Spleen (tissue), 11 donors: ENCODE results near the gene PCK2. TPM values are rescaled to one million over a fixed set of nuclear protein-coding genes. Genes with fewer than 3 reads are reported as not detected.

Source experiments
- DNase-seq: peaks from one replicate; pipeline ENCODE4 v3.0.0-alpha.2; 2020
- H3K27ac ChIP-seq, 8 donors: fragments of 200-600 bp; sonication (generic) in 7 of 8; 1 replicate in 4 of 8; 2 replicates in 4 of 8; pipeline versions ENCODE4 v1.5.0 to v1.8.0; 2016 to 2021; ENCODE audit warnings: inconsistent platforms in 4 of 8, mild to moderate bottlenecking in 4 of 8, moderate library complexity in 1 of 8
- H3K27me3 ChIP-seq, 7 donors: fragments of 200-600 bp; sonication (generic) in 6 of 7; replicated peaks in 1 of 7; 1 replicate in 4 of 7; 2 replicates in 3 of 7; pipeline versions ENCODE4 v1.5.0 to v1.8.0; 2016 to 2021; ENCODE audit warnings: inconsistent platforms in 3 of 7, mild to moderate bottlenecking in 1 of 7
- H3K36me3 ChIP-seq, 6 donors: fragments of 200-600 bp; sonication (generic) in 5 of 6; 1 replicate in 4 of 6; 2 replicates in 2 of 6; pipeline versions ENCODE4 v1.5.0 to v1.8.0; 2016 to 2021; ENCODE audit warnings: inconsistent platforms in 2 of 6
- H3K4me1 ChIP-seq, 6 donors: fragments of 200-600 bp; sonication (generic) in 5 of 6; 1 replicate in 3 of 6; 2 replicates in 3 of 6; pipeline versions ENCODE4 v1.5.0 to v1.8.0; 2016 to 2021; ENCODE audit warnings: inconsistent platforms in 3 of 6
- H3K4me3 ChIP-seq, 8 donors: fragments of 200-600 bp; sonication (generic) in 7 of 8; 1 replicate in 4 of 8; 2 replicates in 4 of 8; pipeline versions ENCODE4 v1.5.0 to v1.8.0; 2016 to 2021; ENCODE audit warnings: inconsistent platforms in 4 of 8, mild to moderate bottlenecking in 4 of 8, moderate library complexity in 2 of 8
- H3K9me3 ChIP-seq, 8 donors: fragments of 200-600 bp; sonication (generic) in 7 of 8; 1 replicate in 4 of 8; 2 replicates in 4 of 8; pipeline versions ENCODE4 v1.5.0 to v1.8.0; 2016 to 2021; ENCODE audit warnings: inconsistent platforms in 4 of 8
- CTCF ChIP-seq, 11 experiments: fragments of 200-600 bp in 7 of 11; fragments of 450-650 bp in 4 of 11; sonication (generic) in 4 of 11; IDR thresholded peaks in 8 of 11; conservative IDR thresholded peaks in 3 of 11; 1 replicate in 7 of 11; 2 replicates in 4 of 11; pipeline versions ENCODE4 v1.4.0 to v1.8.0; 2016 to 2021; ENCODE audit warnings: antibody characterized with exemption in 11 of 11, inconsistent platforms in 4 of 11, mild to moderate bottlenecking in 1 of 11
- POLR2A ChIP-seq, 3 donors: fragments of 450-650 bp; IDR thresholded peaks; one replicate each; pipeline ENCODE4 v1.5.1; 2017; ENCODE audit warnings: antibody characterized with exemption in 3 of 3, mild to moderate bottlenecking in 1 of 3
- POLR2AphosphoS5 ChIP-seq, 3 donors: sonication (generic); formaldehyde crosslinking; IDR thresholded peaks; one replicate each; pipeline ENCODE4 v1.5.1; 2017; ENCODE audit warnings: antibody characterized with exemption in 3 of 3
- WGBS, 5 donors: extraction: QIAGEN DNeasy Blood & Tissue Kit in 3 of 5; methylation state at CpG; one replicate each; pipeline versions ENCODE4 v1.1.5 to v1.1.7; 2013 to 2018; 5-methylcytosine and 5-hydroxymethylcytosine counted together
- intact Hi-C: fragments of 100-400 bp; cut with DNase I; formaldehyde crosslinking; loops from one replicate; pipeline ENCODE4 v1.15.0; 2023; ENCODE audit warnings: low total_unique reads
- polyA plus RNA-seq, 3 donors: library from polyadenylated mRNA; stranded (reverse); fragments of 200-250 nt; gene quantifications; one replicate each; pipeline ENCODE4 v1.2.1, GENCODE V29; 2013
- total RNA-seq, 7 donors: library from RNA; depleted of rRNA in 3 of 7; stranded (reverse); fragments of >200 nt in 3 of 7; fragmentation: NEBNext Ultra II Directional in 4 of 7; extraction: Animal tissue kit (Norgen Biotek cat#: 25700) in 4 of 7; gene quantifications; one replicate each; pipeline versions ENCODE4 v1.1.0 to v1.2.1, GENCODE V29; 2016 to 2021
- donor health status: healthy with polysubstance abuse.
- donor health status: DM: no; HTN: no; CAD: no; lungs with moderate emphysema.
- donor health status: DM: no; HTN: no; CAD: no.
- donor health status: Bipolar disorder and iron deficiency.
- donor health status: healthy.
- donor health status: DM: no; HTN: no; CAD: no.
- donor health status: DM: yes; HTN: yes; CAD: no.

Gene PCK2
- total and polyA plus RNA-seq, 10 donors: 25.3 to 52.3 (median 33.8) TPM

GRCh38 chr14:24093207-24093900 lies 757 bp upstream of the PCK2 start:
- WGBS, 5 donors: 76 to 85% (median 82%) methylated on average over 19 of the region's 19 CpGs
- Histone ChIP-seq H3K36me3 (peaks cover 0 to 19% (median 8%) of the 10 kb centered on the region in 6 donors), H3K9me3 (no peaks in the 10 kb centered on the region), H3K27me3 (no peaks in the 10 kb centered on the region), H3K4me3 (peak overlapping the region in 7 of 8 donors; percentile 63 to 90 (median 73)), H3K27ac (peak overlapping the region; percentile 96 to 100 (median 99)), H3K4me1 (peaks cover 10 to 52% (median 34%) of the 10 kb centered on the region in 6 donors)
- intact Hi-C loops: loop anchor here (5.0 kb wide), 1 partner anchor 81 kb away; no protein-coding TSS in a partner anchor
- peak; percentile 72 for DNase-seq
- TF ChIP-seq CTCF (IDR thresholded peaks at IDR 0.05 in 8 of 11, conservative IDR thresholded peaks at IDR 0.05 in 3 of 11) (no peak), POLR2AphosphoS5 (IDR thresholded peaks at IDR 0.05) (no peak), POLR2A (IDR thresholded peaks at IDR 0.05) (no peak)

GRCh38 chr14:24094841-24095270 lies 745 bp downstream of the PCK2 start:
- Histone ChIP-seq H3K27me3 (no peaks in the 10 kb centered on the region), H3K4me1 (peaks cover 10 to 52% (median 34%) of the 10 kb centered on the region in 6 donors), H3K36me3 (peaks cover 0 to 34% (median 23%) of the 10 kb centered on the region in 6 donors), H3K27ac (peak overlapping the region; percentile 96 to 100 (median 99)), H3K9me3 (no peaks in the 10 kb centered on the region), H3K4me3 (peak overlapping the region; percentile 63 to 91 (median 77))
- 0 to 3% (median 3%) methylated on average over 12 to 14 of the region's 14 CpGs for WGBS, 5 donors
- TF ChIP-seq POLR2A (IDR thresholded peaks at IDR 0.05) (no peak), CTCF (IDR thresholded peaks at IDR 0.05 in 8 of 11, conservative IDR thresholded peaks at IDR 0.05 in 3 of 11) (peak in 1 of 11 experiments; percentile 4)
- DNase-seq: peak; percentile 83
- intact Hi-C loops: loop anchor here (5.0 kb wide), 1 partner anchor 83 kb away; no protein-coding TSS in a partner anchor

GRCh38 chr14:24095271-24096068 lies 1.4 kb downstream of the PCK2 start:
- intact Hi-C loops: no loop called here

More at GRCh38 chr14:24095271-24096068, 1.4 kb downstream of the PCK2 start:
- TF ChIP-seq POLR2AphosphoS5 (IDR thresholded peaks at IDR 0.05) (peak in 2 of 3 donors; percentile 87 to 91), POLR2A (IDR thresholded peaks at IDR 0.05) (no peak), CTCF (IDR thresholded peaks at IDR 0.05 in 8 of 11, conservative IDR thresholded peaks at IDR 0.05 in 3 of 11) (peak in 1 of 11 experiments; percentile 5)
- Histone ChIP-seq H3K36me3 (peaks cover 0 to 40% (median 29%) of the 10 kb centered on the region in 6 donors), H3K27ac (peak overlapping the region; percentile 96 to 100 (median 99)), H3K4me3 (peak overlapping the region; percentile 63 to 91 (median 77)), H3K4me1 (peaks cover 10 to 52% (median 31%) of the 10 kb centered on the region in 6 donors), H3K27me3 (no peaks in the 10 kb centered on the region), H3K9me3 (no peaks in the 10 kb centered on the region)
- peak; percentile 92 for DNase-seq
- 19 to 34% (median 30%) methylated on average over 11 to 12 of the region's 12 CpGs for WGBS, 5 donors
